HG03025 (cell line): ENCODE measurements around the gene PRDM15.

Experiments
- ATAC-seq: cut with Tn5 transposase; IDR thresholded peaks from one replicate; pipeline ENCODE4 v1.9.1; 2021; ENCODE audit warnings: mild to moderate bottlenecking, moderate library complexity; ENCODE audit not compliant: unreplicated experiment, low FRiP score

Gene PRDM15

DNA sequence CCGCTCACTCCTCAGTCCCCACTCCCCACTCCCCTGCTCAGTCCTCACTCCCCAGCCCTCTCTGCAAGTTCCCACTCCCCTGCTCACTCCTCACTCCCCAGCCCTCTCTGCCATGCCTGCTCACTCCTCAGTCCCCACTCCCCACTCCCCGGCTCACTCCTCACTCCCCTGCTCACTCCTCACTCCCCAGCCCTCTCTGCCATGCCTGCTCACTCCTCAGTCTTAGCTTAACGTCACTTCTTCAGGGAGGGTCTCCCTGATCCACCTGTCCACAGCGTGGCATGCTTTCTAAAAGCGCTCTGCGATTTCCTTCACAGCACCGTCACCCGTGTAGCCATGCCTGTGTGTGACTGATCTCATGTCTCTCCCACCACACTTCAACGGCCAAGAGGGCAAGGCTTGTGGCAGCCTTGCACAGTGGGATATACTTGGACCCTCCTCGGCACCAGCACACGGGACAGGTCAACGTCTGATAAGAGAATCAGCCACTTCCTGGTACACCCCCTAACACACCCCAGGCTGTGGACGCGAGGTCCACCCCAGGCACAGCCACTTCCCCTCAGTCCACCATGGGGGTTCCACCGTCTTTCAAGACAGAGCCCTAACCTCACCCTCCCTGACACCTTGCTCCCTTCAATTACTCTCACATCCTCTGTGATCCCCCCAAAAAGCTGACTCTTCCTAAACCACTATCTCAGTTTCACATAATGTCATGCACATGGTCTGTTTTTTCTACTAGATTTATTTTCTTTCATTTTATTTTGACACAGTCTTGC, 14.0 kb downstream of the PRDM15 start:
- no peak for ATAC-seq

DNA sequence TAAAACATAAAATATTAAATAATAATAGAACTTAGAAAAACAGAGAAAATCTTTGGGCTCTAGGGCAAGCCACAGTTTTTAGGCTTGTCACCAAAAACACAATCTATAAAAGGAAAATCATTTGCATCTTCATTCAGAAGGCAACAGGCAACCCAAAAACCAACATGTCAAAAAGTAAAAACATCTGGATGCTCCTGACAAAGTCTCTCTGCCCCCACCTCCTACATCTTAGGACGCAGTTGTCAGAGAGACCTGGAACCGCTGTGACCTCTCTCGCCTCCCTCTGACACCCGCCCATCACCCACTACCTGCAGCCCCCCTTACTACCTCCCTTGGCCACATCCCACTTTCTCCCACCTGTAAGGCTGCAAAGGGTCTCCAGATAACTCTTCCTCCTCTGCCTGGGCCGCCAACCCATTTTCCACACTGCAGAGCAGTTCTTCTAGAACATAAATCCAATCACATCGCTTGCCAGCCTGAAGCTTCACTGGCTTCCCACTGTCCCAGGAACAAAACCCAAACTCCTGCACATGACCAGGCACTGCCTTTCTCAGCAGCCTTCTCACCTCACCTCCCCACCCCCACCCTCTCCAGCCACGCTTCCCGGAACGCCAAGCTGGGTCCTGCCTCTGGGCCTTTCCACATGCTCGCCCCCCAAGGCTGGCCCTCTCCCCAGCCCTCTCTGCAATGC, 14.7 kb downstream of the PRDM15 start:
- ATAC-seq, result no peak

DNA sequence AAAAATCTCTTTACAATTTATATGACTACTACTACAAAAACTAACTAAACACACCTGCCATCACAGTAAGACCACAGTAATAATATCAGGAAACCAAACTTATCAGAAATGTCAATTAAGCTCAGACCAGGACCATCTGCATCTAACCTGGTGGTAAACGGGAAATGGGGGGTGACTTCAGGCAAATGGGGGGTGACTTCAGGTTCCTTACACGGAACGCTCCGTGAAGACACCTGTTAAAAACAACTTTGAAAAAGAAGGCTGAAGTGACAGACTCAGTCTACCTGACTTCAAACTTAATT, 15.8 kb downstream of the PRDM15 start:
- ATAC-seq, result no peak

DNA sequence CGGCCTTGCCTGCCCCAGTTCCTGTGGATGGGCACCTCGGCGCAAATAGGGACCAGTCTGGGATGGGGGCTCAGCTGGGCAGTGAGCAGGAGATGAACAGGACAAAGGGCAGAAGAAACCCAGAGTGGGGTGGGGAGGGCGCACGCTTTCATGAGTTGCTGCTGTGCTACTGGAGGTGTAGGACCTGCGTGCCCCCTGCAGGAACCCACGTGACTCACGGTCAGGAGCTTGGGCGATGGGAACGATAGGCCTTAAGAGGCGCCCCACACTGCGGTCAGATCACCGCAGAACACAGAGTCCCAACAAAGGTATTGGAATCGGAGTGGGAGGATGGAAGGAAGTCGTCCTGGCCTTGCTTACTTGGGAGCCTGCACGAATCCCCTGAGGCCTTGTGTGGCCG, 17.2 kb downstream of the PRDM15 start:
- no peak for ATAC-seq

DNA sequence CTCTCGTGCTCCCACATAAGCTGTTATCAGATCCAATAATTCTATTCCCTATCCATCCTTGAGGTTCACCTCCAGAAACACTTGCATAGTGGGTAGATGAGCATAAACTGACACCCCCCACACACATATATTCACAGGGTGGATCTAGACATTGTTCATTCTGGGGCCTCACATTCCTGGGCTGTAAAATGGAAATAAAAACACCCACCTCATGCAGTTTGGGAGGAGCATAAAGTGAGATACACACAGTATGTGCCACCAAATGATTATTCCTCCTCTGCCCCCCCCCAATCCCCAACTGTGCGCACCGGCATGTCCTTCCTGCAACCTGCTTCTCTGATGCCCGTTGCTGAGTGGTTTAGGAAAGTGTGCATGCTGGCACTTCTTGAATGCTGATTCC, 17.9 kb downstream of the PRDM15 start:
- ATAC-seq, result no peak

DNA sequence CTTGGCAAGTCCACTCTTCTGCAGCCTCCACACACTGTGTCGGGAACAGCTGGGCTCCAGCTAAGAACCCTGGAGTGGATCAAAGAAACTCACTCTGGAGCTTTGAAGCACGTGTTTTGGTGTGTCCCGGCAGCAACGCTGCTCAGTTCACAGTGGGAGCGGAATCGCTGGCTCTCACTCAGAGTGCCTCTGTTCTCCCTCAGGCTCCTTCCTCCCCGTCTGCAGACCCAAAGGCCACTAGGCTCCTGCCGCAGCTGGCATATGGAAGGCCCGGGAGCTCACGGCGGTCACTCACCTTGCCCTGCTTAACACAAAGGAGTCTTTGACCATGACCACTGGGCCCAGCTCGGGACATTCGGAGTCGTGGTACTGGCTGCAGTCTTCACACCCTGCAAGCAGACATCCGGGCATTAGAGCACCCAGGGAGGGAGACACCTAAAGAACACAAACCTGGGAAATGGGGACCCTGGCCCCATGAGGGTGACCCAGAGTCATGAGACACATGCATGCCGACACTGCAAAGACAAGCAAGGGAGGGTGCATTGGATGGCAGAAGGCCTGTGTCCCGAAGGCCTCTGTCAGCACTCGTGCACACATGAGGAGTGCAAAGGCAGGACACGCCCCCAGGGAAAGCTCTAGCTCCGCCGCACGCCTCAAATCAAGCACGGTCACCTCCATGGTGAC, 19.7 kb downstream of the PRDM15 start:
- no peak for ATAC-seq

DNA sequence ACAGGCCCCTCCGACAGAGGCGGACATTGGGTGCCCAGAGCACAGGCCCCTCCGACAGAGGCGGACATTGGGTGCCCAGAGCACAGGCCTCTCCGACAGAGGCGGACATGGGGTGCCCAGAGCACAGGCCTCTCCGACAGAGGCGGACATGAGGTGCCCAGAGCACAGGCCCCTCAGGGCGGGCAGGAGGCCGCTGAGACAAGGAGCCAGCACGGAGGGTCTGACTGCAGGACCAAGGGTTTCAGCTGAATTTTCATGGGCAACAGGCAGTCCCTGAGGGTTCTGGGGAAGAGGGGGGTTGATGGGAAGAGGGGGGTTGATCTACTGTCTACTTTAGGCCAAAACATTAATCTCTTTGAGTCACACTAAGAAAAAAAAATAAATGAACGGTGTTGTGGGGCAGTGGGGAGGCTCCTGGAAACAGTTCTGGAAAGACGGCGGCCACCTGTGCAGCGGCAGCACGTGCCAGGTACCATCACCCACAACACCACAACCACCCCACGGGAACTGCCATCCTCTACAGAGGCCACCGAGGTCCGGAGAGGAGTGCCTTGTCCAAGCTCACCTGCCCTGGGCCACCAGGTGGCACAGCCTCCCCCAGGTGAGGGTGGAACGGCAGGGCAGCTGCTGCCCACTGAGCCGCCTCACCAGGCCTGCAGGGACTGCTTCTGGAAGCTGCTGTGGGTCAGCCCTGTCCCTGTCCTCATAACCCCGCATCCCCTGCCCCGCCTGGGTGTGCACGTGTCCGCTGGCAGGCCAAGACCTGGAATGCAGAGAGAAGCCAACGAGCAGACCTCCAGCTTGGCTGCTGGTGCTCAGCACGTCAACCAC, 20.5 kb downstream of the PRDM15 start:
- no peak for ATAC-seq

DNA sequence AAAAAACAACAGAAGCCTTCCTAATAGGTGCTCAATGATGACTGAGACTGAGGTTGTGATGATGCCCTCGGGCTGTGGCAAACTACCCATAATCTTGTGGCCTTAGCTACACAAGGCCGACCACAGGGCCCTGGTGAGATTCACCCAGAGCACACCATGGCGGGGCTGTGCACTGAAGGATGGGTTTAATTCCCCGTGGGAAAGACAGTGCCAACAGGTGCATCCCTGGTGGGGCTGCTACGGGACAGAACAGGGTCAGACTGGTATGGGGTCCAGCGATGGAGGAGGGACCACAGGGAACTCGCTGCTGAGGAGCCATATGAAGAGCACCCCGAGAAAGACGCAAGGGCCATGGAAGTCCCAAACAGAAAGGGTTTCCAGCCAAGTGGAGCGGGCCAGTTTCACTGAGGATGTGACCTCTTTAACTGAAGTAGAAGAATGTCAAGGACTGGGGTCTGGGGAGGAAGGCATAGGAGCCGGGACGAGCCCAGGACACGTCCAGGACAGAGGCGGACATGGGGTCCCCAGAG, 21.3 kb downstream of the PRDM15 start:
- ATAC-seq, result no peak

DNA sequence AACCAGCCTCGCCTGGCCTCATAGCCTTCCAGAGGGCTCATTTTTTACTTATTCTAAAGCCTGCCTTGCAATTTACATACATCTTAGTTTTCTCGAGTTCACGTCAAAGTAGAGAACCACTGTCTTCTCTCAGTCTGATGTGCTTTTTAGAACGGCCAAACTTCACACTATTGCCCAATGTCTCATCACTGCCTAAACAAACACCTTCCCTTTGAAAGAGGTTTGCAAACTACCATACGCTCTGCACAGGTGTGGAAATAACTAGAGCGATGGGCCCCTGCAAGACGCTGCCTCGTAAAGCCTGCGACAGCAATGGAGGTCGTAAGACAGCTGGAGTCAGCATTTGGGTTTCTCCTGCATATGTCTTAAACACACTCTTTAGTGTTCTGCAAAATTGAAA, 22.6 kb downstream of the PRDM15 start:
- no peak for ATAC-seq

DNA sequence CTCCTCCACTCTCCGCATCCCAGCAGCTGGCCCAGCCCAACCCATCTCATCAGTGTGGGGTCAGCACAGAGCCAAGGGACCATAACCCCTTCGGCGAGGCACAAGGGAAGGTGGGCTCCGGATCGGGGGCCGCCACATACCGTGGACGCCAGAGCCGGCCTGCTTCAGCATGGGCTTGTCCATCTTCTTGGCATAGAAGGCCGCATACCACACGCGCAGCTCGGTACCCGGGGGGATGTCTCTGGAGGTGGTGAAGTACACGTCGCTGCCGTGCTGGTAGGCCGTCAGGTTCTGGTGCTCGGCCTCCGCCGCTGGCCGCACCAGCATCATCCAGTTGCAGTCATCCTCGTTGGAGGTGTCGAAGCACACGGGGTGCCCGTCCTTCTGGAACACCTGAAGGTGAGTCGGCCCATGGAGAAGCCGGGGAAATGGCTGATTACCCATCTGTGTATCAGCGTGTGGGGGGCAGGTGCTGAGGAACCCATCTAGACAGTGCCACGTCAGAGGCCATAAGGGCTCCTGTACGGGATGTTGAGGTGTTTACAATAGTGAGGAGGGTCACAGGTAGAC, 24.6 kb downstream of the PRDM15 start:
- no peak for ATAC-seq

DNA sequence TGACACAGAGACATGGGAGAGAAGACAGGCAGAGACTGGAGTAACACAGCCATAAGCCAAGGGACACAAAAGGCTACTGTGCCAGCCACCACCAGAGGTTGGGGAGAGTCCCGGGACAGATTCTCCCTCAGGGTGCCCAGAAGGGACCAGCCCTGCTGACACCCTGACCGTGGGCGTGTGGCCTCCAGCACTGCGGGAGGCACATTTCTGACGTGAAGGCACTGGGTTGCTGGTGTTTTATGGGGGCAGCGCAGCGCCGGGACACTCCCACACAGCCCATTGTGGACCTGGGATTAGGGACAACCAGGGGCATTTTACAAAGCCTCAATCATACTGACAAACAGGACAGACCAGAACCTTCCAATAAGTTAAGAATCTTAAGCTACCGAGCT, 26.2 kb downstream of the PRDM15 start:
- ATAC-seq, result no peak

DNA sequence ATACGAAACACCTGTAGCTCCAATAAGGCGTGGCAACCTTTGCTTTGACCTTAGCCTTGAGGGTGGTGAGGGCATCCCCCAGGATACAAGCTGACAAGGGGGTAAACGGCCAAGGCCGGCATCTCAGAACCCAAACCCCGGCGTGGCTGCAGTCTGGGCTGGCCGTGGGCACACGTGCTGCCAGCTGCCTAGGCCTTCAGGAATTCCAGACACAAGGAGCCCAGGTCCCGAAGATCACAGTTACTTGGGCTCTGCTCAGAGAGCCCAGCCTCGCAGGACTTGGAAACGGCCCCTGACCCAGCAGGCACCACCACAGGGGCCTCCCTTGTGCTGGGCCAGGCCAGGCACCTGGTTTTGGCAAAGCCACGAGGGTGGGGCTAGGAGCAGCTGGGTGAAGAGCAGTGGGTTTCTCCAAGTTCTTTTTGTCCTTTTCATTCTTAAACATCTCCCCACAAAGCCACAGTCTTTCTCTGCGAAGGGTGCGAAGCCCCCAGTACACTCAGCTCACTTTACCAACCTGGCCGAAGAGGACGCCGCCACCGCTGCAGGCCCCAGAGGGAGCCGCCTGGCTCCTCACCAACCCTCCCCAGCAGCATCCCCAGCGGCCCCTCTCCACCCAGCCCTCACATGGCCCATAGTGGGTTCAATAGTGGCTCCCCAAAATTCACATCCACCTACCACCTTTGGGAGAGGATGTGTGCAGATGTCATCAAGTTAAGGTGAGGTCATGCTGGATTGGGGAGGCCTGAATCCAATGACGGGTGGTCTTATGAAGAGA, 26.8 kb downstream of the PRDM15 start:
- ATAC-seq, result no peak

DNA sequence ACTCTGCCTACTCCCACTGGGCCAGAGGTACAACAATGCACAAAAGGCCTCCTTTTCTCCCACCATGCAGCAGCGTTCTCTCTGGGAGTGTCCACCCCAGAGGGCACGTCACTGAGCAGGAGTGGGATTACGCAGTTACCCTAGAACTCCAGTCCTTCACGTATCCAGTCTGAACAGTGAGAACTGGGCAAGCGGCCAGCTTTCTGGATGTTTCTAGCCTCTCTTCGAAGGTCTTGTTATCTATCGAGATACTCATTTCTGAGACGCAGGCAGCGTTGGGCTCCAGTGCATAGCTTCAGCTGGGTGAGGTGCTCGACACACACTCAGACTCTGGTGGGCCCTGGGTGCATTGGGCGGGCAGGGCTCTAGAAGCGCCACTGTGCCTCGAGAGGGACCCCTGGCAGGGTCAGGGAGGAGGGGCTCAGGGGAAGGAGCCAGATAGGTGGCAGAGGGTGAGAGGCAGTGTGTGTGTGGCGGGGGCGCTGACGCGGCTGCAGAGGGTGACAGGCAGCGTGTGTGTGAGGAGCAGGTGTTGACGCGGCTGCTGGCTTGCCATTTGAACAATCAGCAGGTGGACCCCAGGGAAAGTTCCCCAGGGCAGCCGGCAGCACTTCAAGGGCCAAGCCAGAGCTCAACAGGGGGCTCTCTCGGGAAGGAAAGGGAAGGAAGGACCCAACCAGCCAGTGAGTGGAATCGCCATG, 27.9 kb downstream of the PRDM15 start:
- ATAC-seq, result no peak

DNA sequence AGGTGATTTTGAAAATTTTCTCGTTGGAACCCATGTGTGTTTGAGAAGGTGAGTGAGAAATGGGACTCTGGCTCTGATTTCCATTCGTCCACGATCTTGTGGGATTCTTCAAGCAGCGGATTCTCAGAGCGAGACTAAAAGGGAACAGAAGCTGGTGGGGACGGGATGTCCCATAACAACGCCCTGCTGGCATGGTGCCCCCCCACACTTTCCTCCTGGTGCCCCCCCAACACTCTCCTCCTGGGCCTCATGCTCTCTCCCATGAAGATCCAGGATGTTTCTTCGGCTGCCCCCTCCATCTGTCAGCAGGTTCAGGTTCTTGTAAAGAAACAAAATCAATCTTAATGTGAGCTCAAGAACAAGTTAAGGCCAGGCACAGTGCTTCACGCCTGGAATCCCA, 29.1 kb downstream of the PRDM15 start:
- ATAC-seq, result no peak

DNA sequence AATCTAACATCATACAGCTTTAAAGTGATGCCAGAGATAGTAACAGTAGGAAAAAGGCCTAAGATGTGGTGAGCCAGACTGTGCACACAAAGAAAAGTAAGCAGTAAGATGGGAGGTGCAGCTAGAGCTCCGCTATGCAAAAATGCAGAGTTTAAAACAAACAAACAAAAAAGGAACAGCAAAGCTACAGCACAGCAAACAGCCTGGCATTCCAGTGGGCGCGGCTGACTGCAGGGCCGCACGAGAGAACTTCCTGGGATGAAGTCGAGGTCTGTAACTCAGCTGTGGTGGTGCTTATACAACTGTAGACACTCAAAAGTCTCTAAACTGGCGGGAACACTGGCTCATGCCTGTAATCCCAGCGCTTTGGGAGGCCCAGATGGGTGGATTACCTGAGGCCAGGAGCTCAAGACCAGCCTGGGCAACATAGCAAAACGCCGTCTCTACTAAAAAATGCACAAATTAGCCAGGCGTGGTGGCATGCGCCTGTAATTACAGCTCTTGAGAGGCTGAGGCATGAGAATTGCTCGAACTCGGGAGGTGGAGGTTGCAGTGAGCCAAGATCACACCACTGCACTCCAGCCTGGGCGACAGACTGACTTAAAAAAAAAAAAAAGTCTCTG, 30.1 kb downstream of the PRDM15 start:
- ATAC-seq, result no peak

DNA sequence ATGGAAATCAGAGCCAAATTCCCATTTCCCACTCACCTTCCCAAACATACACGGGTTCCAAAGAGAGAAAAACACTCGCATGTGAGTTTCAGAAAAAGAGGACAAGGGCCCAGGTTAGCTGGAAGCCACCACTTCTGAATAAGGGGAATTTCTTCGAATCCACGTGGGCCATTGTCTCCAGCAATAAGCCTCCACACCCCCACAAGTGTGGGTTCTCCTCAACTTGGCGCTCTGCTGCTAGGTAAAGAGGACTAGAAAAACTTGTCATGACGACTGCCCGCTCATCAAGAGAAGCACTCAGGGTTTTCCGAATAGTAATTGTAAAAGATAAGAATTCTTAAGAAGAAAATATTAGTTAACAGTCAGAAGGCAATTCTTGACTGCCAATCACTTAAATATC, 30.6 kb downstream of the PRDM15 start:
- ATAC-seq, result no peak

DNA sequence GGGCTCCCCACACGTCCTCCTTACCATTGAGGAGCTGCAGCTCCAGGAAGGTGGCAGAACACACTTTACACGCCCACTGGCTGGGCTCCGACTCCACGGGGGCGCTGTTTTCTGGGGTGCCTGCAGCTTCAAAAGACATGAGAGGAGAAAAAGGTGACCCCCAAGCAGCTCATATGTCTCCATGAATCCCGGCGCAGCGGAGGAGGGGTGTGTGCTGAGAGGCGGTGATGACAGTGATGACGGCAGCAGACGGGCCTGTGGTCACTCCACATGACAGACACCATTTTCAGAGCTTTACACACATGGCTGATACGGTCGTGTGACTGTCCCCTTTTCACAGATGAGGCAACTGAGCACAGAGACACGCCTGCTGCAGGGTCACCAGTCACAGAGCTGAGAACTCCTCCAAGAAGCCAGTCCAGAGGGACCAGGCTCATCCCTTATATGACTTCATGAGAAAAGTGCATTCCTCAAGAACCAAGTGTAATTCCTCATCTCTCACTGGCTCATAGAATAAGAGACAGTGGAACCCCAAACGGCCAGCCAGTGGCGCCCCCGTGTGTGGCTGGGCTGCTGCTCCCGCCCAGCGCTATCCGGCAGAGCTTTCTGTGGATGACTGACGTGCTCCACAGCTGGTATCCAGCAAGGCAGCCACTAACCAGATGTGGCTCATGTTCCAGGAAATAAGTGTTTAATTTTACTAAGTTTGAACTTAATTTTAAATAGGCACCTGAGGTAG, 31.9 kb downstream of the PRDM15 start:
- no peak for ATAC-seq

DNA sequence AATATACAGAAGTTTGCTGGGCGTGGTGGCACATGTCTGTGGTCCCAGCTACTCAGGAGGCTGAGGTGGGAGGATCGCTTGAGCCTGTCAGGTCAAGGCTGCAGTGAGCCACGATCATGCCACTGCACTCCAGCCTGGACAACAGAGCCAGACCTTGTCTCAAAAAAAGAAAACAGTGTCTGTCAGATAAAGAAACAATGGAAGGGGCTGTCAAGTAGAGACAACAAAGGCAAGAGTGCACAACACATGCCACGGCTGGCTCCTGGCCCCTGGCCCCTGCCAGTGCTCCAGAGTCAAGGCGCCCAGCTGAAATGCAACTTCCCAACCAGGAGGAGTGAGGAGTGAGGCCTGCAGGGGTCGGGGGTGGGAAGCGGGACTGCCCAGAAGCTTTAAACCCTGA, 32.6 kb downstream of the PRDM15 start:
- no peak for ATAC-seq
